KOPT-K1 (cell line): Measurements from ENCODE around the gene S100A6.

Experiments
- H3K27ac ChIP-seq: fragments of 200-600 bp; sonication (generic); 2 replicates; pipeline ENCODE4 v1.5.1; 2016; ENCODE audit warnings: antibody characterized with exemption, mild to moderate bottlenecking, low read depth, low read length; ENCODE audit not compliant: poor library complexity, severe bottlenecking
- H3K36me3 ChIP-seq: fragments of 200-600 bp; sonication (generic); 2 replicates; pipeline ENCODE4 v1.5.1; 2017; ENCODE audit warnings: antibody characterized with exemption, mild to moderate bottlenecking, low read length, moderate library complexity; ENCODE audit not compliant: insufficient read depth
- H3K9me3 ChIP-seq: fragments of 200-600 bp; sonication (generic); 2 replicates; pipeline ENCODE4 v1.5.1; 2017; ENCODE audit warnings: antibody characterized with exemption, low read length, mild to moderate bottlenecking; ENCODE audit not compliant: insufficient read depth, poor library complexity, severe bottlenecking

Gene S100A6

GRCh38 chr1:153485863-153486262 lies 49.9 kb downstream of the S100A6 start:
- H3K36me3 ChIP-seq: no peaks in the 10 kb centered on the region
- no peaks in the 10 kb centered on the region for H3K9me3 ChIP-seq
- H3K27ac ChIP-seq: no peak overlapping the region
